GM12865 (cell line): ENCODE data around the gene BTBD9.

Experiments used
- DNase-seq: peaks from one replicate; pipeline ENCODE4 v3.0.0; 2010; ENCODE audit warnings: low read depth
- H3K4me3 ChIP-seq: 2 replicates; pipeline ENCODE4 v1.5.1; 2011; ENCODE audit warnings: mild to moderate bottlenecking, low read depth, low read length, control low read depth
- CTCF ChIP-seq: IDR thresholded peaks from 2 replicates; pipeline ENCODE4 v1.5.1; 2011; ENCODE audit warnings: low read length, control low read depth, low read depth, inconsistent platforms; ENCODE audit not compliant: insufficient read depth; ENCODE audit errors: missing control alignments

The BTBD9 gene

GRCh38 chr6:38192011-38192410 is 447.7 kb downstream of the BTBD9 start:
- H3K4me3 ChIP-seq: no peak overlapping the region
- TF ChIP-seq CTCF: no peak
- no peak for DNase-seq

GRCh38 chr6:38191418-38191817 is 448.3 kb downstream of the BTBD9 start:
- no peak for DNase-seq
- no peak for TF ChIP-seq CTCF
- no peak overlapping the region for H3K4me3 ChIP-seq

- TF ChIP-seq CTCF: no peak
- DNase-seq: no peak
- H3K4me3 ChIP-seq: no peak overlapping the region
Measured at GRCh38 chr6:38188677-38189335, 450.9 kb downstream of the BTBD9 start.

- DNase-seq: no peak
- no peak overlapping the region for H3K4me3 ChIP-seq
- TF ChIP-seq CTCF: no peak
Measured at GRCh38 chr6:38187811-38188590, 451.7 kb downstream of the BTBD9 start.

- no peak for DNase-seq
- H3K4me3 ChIP-seq: no peak overlapping the region
- no peak for TF ChIP-seq CTCF
Measured at GRCh38 chr6:38187325-38187724, 452.4 kb downstream of the BTBD9 start.

GRCh38 chr6:38185752-38186151 is 454.0 kb downstream of the BTBD9 start:
- H3K4me3 ChIP-seq: no peak overlapping the region
- DNase-seq: no peak
- TF ChIP-seq CTCF: no peak

GRCh38 chr6:38185244-38185643 is 454.5 kb downstream of the BTBD9 start:
- TF ChIP-seq CTCF: no peak
- no peak for DNase-seq

More at GRCh38 chr6:38185244-38185643, 454.5 kb downstream of the BTBD9 start:
- no peak overlapping the region for H3K4me3 ChIP-seq
